NCI-H526 (cell line): ENCODE results near the gene MAP3K8.
"Not testable (repeated sequence)": the region's sequence is repeated elsewhere in the genome, so short reads cannot be mapped to it uniquely, and the experiment has no call there.

ENCODE experiments used
- DNase-seq, 2 experiments: peaks; one replicate each; lab custom pipeline; 2025; lab: John Stamatoyannopoulos, UW

The MAP3K8 gene

DNA sequence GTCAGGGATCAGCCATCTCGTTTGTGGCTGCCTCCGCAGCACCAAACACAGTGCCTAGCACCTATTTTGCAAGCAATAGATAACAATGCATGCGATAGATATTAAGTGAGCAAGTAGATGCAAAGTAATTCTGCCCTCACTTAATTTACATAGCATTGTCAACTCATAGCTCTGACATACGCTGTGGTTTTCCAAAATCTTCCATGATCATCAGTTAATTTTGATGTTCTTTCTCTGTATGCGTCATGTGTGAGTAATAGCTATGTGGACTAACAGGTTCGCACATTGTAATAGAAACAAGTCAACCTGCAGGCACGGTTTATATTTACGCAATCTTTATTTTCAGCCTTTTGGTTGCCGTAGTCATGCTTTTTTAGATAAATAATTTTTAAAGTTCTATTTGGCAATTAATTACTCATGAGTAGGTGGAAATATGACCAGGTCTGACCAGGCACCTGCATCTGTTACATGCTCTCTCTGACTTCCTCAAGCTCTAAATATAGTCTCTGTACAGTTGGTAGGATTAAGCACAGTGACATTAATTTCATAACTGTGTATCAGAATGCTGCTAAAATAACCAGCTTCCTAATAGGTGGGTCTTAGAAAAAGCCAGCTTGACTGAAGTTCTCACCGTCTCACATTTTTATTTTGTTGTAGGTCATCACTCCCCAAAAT lies 13.3 kb downstream of the MAP3K8 start:
- DNase-seq: no peak

DNA sequence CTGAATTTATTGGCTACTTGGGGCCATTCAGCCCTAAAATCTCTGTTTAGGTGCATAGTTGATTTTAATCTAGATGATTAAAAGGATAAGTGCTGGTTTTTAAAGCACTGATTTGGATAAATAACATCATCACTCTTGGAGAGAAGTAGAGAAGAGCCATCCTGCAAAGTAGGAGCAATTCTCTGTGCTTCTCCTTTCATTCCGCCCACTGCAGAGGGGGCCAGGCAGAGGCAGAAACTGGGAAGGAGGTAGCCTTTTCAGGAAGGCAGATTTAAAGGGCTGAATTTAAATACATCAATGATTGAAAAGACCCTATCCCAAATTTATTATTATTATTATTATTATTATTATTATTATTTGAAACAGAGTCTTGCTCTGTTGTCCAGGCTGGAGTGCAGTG lies 14.1 kb downstream of the MAP3K8 start:
- DNase-seq: no peak

DNA sequence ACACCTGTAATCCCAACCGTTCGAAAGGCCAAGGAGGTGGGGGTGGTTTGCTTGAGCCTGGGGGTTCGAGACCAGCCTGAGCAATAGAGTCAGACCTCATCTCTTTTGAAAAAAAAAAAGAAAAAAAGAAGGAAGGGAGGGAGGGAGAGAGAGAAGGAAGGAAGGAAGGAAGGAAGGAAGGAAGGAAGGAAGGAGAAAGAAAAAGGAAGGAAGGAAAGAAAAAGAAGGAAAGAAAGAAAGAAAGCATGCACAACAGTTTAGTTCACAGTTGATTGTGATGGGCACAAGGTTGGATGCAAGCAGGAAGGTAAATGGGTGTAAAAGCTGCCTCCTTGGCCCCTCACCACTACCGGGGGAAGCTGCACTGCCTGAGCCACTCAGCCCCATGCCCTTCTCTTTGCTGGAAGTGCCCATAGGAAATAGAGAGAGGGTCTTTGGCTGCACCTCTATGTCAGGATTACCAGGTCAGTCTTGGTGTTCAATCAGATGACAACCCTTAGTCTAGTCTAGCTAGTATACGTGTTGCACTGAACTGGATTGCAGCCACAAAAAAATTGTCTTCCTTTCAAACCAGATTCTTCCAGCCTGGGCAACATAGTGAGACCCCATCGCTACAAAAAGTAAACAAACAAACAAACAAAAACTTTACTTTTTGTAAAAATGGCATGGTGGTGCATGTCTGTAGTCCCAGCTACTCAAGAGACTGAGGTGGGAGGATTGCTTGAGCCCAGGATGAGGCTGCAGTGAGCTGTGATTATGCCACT lies 20.0 kb downstream of the MAP3K8 start:
- DNase-seq: no peak

DNA sequence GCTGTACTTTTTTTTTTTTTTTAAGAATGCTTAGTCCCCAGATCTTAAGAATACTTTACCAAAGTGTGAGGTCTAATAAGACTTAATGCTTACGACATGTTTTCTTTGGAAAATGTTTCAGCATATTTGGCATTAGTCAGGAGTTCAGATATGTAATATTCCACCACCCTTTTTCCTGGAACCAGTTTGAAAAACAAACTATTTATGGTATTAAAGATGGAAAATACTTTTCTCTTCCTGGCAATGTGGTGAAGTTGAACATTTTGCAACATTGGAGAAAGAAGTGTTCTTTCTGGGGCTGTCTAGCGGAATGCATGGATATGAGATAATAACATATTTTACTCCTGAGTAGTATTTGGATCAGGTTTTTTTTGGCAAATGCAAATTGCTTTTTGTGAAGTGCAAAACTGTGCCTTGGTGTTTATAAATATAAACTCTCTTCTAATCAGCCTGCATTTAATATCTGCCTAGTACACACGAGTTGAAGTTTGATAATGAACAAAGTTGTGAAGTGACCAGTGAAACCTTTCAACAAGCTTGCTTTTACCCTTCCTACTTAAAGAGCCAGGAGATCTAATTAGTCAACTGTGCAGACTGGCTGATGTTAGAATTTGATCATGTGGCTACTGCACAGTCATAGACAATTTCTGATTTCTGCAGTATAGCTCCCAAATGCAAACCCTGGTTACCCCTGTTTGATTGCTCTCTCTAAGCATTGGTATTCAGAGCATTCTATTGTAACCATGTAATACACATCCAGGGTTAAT lies 20.9 kb downstream of the MAP3K8 start:
- DNase-seq: no peak

DNA sequence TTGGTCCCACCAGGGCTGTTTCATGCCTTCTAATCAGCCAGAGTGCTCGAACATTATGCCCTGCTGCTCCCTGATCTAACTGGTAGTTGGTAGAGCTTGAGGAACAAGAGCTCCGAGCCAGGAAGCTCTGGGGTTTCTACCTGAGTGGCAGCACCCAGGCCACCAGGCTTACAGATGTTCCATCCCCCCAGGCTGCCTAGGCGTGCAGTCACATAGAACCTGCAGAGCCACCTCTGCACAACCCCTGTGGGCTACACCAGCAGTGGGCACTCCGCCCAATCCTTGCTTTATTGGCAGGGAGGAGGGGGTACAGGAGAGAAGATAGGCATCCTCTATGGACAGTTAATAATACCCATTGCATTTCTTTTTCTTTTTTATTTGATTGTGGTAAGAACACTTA lies 21.8 kb downstream of the MAP3K8 start:
- no peak for DNase-seq

DNA sequence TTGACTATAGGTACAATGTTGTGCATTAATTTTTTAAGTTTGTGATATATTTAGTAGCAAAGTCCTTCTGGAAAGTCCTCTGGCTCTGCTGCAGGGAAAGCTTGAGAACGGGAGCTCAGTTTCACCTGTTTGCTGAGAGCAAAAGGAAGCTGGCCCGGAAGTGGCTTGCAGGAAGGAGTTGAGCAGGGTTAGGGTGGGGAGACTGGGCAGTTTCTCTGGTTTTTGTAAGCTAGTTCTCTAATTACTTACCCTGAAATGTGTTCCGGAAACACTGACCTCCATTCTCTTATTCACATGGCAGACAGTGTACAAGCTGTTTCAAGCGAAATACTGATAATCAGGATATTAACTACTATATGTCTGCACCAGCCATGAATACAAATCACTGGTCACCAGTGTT lies 22.3 kb downstream of the MAP3K8 start:
- DNase-seq: no peak

DNA sequence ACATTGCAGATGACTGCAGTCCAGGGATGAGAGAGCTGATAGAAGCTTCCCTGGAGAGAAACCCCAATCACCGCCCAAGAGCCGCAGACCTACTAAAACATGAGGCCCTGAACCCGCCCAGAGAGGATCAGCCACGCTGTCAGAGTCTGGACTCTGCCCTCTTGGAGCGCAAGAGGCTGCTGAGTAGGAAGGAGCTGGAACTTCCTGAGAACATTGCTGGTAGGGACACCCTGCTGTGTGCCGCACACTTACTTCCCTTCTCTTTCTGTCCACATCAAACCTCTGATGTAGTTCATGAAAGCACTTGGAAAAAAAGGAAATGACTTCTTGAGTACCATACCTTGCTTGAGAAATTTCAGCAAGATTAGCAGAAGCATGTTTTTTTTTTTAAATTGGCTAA lies 25.3 kb downstream of the MAP3K8 start:
- DNase-seq: no peak

DNA sequence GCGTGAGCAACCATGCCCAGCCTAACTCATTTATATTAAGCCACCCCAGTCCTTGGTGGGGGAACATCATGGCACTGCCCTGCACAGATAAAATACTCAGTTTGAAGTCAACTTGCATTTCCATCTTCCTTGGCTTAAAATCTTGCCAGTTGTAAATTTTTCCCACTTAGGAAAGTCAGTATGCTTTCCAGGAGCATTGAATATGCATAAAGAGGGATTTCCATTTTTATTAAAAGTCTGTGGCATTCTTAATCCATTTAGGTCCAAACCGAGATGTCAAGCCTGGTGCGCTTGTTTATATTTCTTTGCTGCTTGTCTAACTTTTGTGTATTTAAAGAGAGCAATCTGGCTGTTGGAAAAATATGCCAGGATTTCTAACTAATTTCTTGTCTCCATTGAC lies 26.1 kb downstream of the MAP3K8 start:
- DNase-seq: no peak

DNA sequence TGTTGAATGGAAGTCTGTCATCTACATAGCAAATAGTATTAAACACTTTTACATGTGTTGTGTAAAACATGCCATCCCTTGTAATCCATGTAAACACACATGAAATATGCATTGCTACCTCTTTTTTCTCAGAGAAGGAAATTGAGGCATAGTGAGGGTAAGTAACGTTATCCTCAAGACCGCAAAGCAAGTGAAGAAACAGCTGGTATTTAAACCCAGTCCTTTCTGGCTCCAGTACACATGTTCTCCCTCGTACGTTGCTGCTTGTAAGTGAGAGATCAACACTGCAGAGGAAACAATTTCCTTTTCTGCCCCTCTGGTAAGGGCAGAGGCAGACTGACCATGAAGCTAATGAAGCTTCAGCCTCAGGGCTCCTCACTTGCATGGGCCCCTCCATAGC lies 28.5 kb downstream of the MAP3K8 start:
- no peak for DNase-seq

DNA sequence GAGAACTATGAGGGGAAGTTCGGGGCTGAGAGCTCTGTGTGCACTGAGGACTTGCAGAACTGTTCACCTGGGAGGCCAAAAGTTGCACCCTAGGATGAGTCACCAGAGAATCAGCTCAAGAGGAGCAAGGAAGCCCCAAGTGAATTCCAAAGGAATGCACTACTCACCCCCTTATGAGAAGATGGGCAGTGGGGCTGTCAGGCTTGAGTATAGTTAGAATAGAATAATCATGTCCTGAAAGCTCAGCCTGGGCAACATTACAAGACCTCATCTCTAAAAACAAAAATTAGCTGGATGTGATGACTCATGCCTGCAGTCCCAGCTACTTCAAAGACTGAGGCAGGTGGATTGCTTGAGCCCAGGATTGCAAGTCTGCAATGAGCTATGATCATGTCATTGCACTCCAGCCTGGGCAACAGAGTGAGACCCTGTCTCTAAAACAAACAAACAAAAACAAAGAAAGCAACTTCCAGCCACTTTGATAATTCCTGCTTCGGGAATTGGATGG lies 30.0 kb downstream of the MAP3K8 start:
- DNase-seq: no peak

DNA sequence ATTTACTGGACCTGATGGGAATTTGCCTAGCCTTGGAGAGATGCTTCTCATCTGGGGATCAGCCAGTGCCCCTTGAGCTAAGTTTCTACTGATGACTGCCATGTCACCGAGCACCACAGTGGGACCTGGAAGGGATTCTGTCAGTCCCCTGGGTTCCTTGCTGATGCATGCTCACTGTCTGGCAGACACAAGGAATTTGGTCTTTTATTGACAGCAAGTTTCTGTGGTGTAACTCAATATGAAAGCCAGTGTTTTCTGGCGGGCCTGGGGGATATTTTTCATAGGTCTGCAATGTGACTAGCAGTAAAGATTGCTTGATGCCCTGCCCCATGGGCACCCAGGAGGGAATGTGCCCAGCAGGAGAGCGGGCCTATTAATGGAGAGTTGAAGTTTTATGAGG lies 30.7 kb downstream of the MAP3K8 start:
- DNase-seq: no peak

DNA sequence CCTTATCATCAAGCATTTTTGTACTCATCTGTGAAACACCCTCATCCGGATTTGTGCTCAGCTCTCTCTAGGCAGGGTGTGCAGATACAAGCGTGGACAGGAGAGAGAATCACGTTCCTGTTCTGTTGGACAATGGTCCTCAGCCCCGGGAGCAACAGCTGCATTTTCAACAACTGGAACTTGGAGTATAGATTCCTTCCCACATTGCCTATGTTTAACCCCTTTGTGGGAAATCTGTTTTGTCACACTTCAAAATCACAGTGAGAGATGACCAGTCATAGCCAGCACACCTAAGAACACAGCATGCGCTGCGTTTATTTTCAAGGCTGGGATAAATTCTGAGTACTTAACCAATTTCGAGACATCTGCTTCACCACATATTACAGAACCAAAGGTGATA lies 32.5 kb downstream of the MAP3K8 start:
- no peak for DNase-seq

DNA sequence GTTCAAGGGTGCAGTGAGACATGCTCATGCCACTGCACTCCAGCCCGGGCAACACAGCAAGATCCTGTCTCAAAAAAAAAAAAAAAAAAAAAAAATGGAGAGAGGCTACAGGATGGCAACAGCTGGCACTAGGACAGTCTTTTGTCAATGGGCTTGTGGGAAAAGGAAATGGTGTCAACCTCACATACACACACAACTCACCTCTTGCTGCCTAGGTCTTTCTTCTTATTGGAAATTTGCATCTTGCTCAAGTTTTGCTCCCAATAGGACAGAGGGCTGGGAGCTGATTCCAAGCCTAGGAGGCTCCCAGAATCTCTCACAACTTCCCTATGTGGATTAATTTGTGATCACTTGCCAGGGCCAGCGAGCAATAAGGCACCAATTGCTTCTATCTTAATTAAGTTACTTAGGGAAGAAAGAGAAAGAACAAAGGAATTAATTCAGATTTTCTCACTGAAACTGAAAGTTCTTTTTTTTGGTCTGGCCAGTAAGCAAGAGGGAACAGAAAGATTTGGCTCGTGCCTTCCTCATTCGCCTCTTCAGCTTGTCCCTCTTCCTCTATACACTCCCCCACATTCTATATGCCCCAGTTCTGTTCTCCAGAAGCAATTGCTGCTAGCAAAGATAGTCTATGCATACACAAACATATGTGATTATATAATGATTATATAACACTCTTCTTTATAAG lies 33.8 kb downstream of the MAP3K8 start:
- no peak for DNase-seq

DNA sequence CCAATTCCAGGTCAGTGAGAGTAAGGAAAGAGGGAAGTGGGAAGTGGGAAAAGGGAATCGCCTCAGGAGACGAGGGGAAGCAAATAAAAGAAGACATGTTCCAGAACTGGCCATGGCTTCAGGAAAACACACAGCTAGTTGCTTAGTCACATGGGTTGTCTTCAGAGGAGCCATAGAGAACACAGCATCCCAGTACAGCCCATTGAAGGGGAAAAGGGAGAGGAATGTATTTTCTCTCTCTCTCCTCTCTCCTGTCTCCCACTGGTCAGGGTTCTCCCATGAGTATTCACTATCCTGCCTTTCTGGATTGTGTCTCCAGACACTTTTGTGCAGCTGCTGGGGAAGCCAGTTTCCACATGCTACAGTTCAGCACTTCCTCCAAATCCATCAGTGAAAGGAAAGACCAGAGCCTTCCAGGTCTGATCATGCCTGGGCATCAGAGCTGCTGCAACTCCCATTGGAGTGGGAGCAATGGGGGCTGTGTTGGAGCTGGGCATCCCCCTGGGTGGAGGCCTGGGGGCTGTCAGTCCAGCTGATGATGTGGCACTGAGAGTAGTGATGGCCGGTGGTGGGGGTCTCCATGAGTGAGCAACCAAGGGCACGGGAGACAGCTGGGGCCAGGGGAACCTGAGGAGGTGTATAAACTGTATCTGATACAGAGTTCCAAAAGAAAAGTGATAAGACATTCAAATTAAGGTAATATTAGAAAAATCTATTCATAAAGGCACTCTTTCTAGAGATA lies 38.6 kb downstream of the MAP3K8 start:
- no peak for DNase-seq

DNA sequence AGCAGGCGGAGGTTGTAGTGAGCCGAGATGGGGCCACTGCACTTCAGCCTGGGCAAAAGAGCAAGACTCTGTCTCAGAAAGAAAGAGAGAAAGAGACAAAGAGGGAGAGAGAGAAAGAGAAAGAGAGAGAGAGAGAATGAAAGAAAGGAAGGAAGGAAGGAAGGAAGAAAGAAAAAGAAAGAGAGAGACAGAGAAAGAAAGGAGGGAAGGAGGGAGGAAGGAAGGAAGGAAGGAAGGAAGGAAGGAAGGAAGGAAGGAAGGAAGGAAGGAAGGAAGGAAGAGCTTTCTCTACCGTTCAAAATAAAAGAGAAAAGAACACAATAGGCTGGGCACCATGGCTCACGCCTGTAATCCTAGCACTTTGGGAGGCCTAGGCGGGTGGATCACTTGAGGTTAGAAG lies 41.5 kb downstream of the MAP3K8 start:
- not testable (repeated sequence) for DNase-seq

DNA sequence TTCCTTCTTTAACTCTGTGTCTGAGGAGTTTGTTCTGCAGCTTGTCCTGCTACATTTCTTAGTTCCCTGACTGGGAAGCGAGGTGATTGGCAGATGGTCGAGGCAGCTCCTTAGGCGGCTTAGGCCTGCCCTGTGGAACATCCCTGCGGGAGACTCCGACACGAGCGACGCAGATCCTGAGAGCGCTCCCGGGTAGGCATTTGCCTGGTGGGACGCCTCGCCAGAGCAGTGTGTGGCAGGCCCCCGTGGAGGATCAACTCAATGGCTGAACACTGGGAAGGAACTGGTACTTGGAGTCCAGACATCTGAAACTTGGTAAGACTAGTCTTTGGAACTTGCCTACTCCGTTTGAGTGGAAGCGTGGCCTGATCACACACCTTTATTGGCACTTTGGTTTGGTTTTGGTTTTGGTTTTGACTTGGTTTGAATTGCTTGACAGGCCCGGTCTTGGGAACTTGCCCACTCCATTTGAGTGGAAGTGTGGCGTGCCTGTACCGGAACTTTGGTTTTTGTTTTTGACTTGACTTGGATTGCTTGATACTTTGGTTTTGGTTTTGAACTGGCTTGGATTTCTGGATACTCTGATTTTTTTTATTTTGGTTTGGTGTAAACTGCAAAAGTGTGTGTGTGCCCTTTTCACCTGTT lies 42.6 kb downstream of the MAP3K8 start:
- no peak for DNase-seq

DNA sequence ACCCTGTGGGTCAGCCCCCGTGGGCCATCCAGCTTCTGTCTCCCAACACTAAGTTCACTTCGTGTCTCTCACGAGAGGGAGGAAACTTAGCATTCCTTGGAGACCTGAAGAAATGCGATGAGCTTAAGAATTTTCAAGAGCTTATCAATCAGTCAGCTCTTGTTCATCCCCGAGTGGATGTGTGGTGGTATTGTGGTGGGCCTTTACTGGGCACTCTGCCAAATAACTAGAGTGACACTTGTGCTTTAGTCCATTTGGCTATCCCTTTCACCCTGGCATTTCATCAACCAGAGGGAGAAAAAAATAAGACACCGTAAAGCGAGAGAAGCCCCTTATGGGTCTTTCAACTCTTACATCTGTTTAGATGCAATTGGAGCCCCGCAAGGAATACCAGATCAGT lies 45.5 kb downstream of the MAP3K8 start:
- not testable (repeated sequence) for DNase-seq

DNA sequence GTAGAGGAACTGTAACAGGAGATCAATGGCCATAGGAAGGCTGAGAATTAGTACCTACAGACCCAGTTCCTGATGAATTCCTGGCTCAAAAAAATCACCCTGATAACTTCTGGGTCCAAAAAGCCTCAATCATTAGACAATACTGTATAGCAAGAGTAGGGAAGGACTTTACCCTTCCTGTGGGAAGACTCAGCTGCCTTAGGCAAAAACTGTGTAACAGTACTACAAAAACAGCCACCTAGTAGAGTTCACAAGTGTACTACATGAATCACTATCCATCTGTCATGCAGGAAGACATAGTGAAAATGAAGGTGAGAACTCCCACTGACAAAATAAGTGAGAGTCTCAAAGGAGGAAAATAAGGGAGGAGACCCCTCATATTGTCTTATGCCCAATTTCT lies 47.6 kb downstream of the MAP3K8 start:
- DNase-seq: no peak

DNA sequence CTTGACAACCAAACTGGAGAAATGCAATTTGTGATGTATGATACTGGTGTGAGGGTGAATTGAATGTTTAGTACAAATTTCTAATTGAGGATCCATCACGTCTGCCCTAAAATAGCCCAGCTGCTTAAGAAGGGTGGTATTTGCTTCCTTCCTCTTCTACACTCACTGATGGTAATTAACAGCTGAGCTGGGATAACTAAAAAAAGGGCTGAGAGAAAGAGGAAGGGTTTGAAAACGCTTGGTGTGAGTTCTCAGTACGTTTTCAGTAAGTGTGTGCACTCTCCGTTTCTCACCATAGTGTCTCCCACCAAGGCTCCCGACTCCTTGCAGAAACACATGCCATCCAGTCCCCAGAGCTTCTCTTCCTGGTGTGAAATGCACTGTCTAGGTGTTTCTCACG lies 54.3 kb downstream of the MAP3K8 start:
- DNase-seq: no peak

DNA sequence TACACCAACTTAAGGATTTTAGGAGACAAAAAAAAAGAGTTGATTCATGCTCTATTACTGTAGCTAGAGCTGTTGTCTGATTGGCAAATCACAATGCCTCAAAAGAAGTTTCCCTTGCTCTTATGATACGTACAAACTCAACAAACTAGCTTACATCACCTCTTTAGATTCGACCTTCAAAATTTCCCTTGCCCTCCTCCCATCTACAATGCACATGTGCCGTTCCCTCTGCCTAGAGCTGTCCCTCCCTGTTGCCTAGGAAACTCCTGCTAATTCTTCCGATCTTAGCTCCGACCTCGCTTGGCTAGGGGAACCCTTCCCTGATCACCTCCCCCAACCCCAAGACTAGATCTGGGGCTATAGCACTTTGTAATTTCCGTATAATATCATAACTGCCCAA lies 55.4 kb downstream of the MAP3K8 start:
- no peak for DNase-seq
